Psoas muscle (tissue), 7 donors: ENCODE results near the gene SYNC. TPM values are rescaled to one million over a fixed set of nuclear protein-coding genes. Genes with fewer than 3 reads are reported as not detected.

ENCODE experiments used
- polyA plus RNA-seq, 3 donors: library from polyadenylated mRNA; stranded (reverse); fragments of 200-250 nt; gene quantifications; one replicate each; pipeline ENCODE4 v1.2.3, GENCODE V29; 2013
- total RNA-seq, 4 donors: library from RNA; stranded (reverse); fragmentation: NEBNext Ultra II Directional in 2 of 4; extraction: Animal tissue kit (Norgen Biotek cat#: 25700) in 2 of 4; gene quantifications; one replicate each; pipeline versions ENCODE4 v1.2.1 to v1.2.4, GENCODE V29; 2021 to 2023
- donor health status: healthy with polysubstance abuse.
- donor health status: DM: no; HTN: no; CAD: no; lungs with moderate emphysema.
- donor health status: Bipolar disorder and iron deficiency.
- donor health status: healthy.
- donor health status: DM: no; HTN: no; CAD: no.
- donor health status: DM: no; HTN: no; CAD: no.
- donor health status: DM: yes; HTN: yes; CAD: no.

SYNC gene
- total and polyA plus RNA-seq, 7 donors: 40.4 to 82.5 (median 52.6) TPM

Other genes with a start within 250 kb of the SYNC start
- not detected for gene ZBTB8B, start 237.7 kb downstream of the SYNC start, total RNA-seq
- under 1 TPM in 2 of 3 donors, not detected in 1; under 0.01 TPM for gene ZBTB8B, start 237.7 kb downstream of the SYNC start, polyA plus RNA-seq
- gene ZBTB8A, start 163.3 kb downstream of the SYNC start, total RNA-seq: 1 to 10 TPM; 2.3 to 3.6 (median 2.9) TPM
- gene ZBTB8A, start 163.3 kb downstream of the SYNC start, polyA plus RNA-seq: 1 to 10 TPM; 1.6 to 2.5 (median 2.0) TPM
- 10 to 100 TPM; 25.3 to 38.5 (median 29.4) TPM for gene ZBTB8OS, start 52.2 kb downstream of the SYNC start, total RNA-seq
- 10 to 100 TPM; 42.9 to 76.4 (median 47.6) TPM for gene ZBTB8OS, start 52.2 kb downstream of the SYNC start, polyA plus RNA-seq
- 10 to 100 TPM; 66.3 to 87.8 (median 85.1) TPM for gene RBBP4, start 51.6 kb downstream of the SYNC start, total RNA-seq
- gene RBBP4, start 51.6 kb downstream of the SYNC start, polyA plus RNA-seq: 10 to 100 TPM; 29.5 to 59.7 (median 46.6) TPM
- gene YARS1, start 114.6 kb upstream of the SYNC start, total RNA-seq: 10 to 100 TPM; 36.9 to 90.2 (median 72.4) TPM
- 100 to 1,000 TPM in 1 of 3 donors, 10 to 100 TPM in 2; 43.0 to 114 (median 90.9) TPM for gene YARS1, start 114.6 kb upstream of the SYNC start, polyA plus RNA-seq
- gene S100PBP, start 114.9 kb upstream of the SYNC start, total RNA-seq: 10 to 100 TPM in 3 of 4 donors, 1 to 10 TPM in 1; 9.7 to 18.1 (median 12.9) TPM
- 1 to 10 TPM; 3.9 to 7.7 (median 4.5) TPM for gene S100PBP, start 114.9 kb upstream of the SYNC start, polyA plus RNA-seq
- 100 to 1,000 TPM in 1 of 4 donors, 10 to 100 TPM in 3; 72.8 to 184 (median 86.6) TPM for gene FNDC5, start 168.1 kb upstream of the SYNC start, total RNA-seq
- 100 to 1,000 TPM in 1 of 3 donors, 10 to 100 TPM in 2; 73.3 to 176 (median 91.6) TPM for gene FNDC5, start 168.1 kb upstream of the SYNC start, polyA plus RNA-seq
- gene HPCA, start 183.7 kb upstream of the SYNC start, total RNA-seq: not detected
- gene HPCA, start 183.7 kb upstream of the SYNC start, polyA plus RNA-seq: under 1 TPM in 1 of 3 donors, not detected in 2; 0.22 TPM
- gene TMEM54, start 198.6 kb upstream of the SYNC start, total RNA-seq: 10 to 100 TPM in 1 of 4 donors, 1 to 10 TPM in 3; 4.8 to 11.8 (median 6.1) TPM
- 1 to 10 TPM; 4.7 to 6.3 (median 5.9) TPM for gene TMEM54, start 198.6 kb upstream of the SYNC start, polyA plus RNA-seq